K562 (cell line): ENCODE results near the gene PLEKHG5.

ENCODE experiments used
- BCLAF1 ChIP-seq, 2 experiments: fragments of 450-650 bp in 1 of 2; IDR thresholded peaks; 2 replicates each; pipeline ENCODE4 v1.6.1; 2011 to 2017; ENCODE audit warnings: low read depth in 2 of 2, antibody characterized with exemption in 1 of 2, borderline replicate concordance in 1 of 2, low read length in 1 of 2, mild to moderate bottlenecking in 1 of 2, mixed read lengths in 1 of 2; ENCODE audit not compliant: control insufficient read depth in 1 of 2
- CBX8 ChIP-seq: fragments of 200-600 bp; sonication (generic); IDR thresholded peaks from 2 replicates; pipeline ENCODE4 v1.6.1; 2012; ENCODE audit warnings: borderline replicate concordance, mixed run types, low read depth, mild to moderate bottlenecking, moderate library complexity, mixed read lengths, low read length, control low read depth, inconsistent platforms; ENCODE audit not compliant: poor library complexity, severe bottlenecking; ENCODE audit errors: extremely low read depth
- CTCF ChIP-seq, 3 experiments: IDR thresholded peaks in 2 of 3; conservative IDR thresholded peaks in 1 of 3; 2 replicates each; pipeline ENCODE4 v1.5.1; 2011 to 2012; ENCODE audit warnings: low read length in 3 of 3, mild to moderate bottlenecking in 3 of 3, control low read depth in 2 of 3, improper control_type of control experiment in 1 of 3, inconsistent platforms in 1 of 3, low read depth in 1 of 3, mixed read lengths in 1 of 3, moderate library complexity in 1 of 3; ENCODE audit not compliant: insufficient read depth in 2 of 3
- CXXC5 ChIP-seq: fragments of 250-450 bp; sonication (Bioruptor Pico); IDR thresholded peaks from 2 replicates; pipeline ENCODE4 v1.8.0; 2022; ENCODE audit warnings: inconsistent platforms, mild to moderate bottlenecking, moderate library complexity
- ESRRA ChIP-seq: fragments of 450-650 bp; IDR thresholded peaks from 2 replicates; pipeline ENCODE4 v1.6.1; 2014; ENCODE audit warnings: low read depth, mild to moderate bottlenecking, moderate library complexity, borderline replicate concordance
- MCM5 ChIP-seq: fragments of 450-650 bp; IDR thresholded peaks from 2 replicates; pipeline ENCODE4 v1.6.1; 2016; ENCODE audit warnings: low read depth
- NRF1 ChIP-seq, 2 experiments: fragments of 450-650 bp; IDR thresholded peaks in 1 of 2; conservative IDR thresholded peaks in 1 of 2; 2 replicates each; pipeline ENCODE4 v1.6.1; 2014; ENCODE audit warnings: mild to moderate bottlenecking in 2 of 2
- RAD51 ChIP-seq: fragments of 450-650 bp; IDR thresholded peaks from 2 replicates; pipeline ENCODE4 v1.7.1; 2016; ENCODE audit warnings: low read depth, mild to moderate bottlenecking, borderline replicate concordance
- TCFL5 ChIP-seq: fragments of 250-450 bp; sonication (Bioruptor Pico); conservative IDR thresholded peaks from 2 replicates; pipeline ENCODE4 v1.6.1; 2021; ENCODE audit warnings: mild to moderate bottlenecking, moderate library complexity, matching md5 sums
- THRA ChIP-seq: fragments of 450-650 bp; IDR thresholded peaks from 2 replicates; pipeline ENCODE4 v1.6.1; 2017; ENCODE audit warnings: mild to moderate bottlenecking, moderate library complexity
- ZNF165 ChIP-seq: fragments of 250-450 bp; sonication (Bioruptor Pico); IDR thresholded peaks from 2 replicates; pipeline ENCODE4 v1.4.0; 2020; ENCODE audit warnings: borderline replicate concordance

GRCh38 chr1:6490181-6491080 lies 1.0 kb downstream of the PLEKHG5 start:
- TF ChIP-seq CBX8 (no peak), CTCF (IDR thresholded peaks at IDR 0.05 in 2 of 3, conservative IDR thresholded peaks at IDR 0.05 in 1 of 3; ENCODE audit: insufficient read depth in 2 of 3, low read depth in 1 of 3, low read length in 3 of 3) (no peak), NRF1 (conservative IDR thresholded peaks at IDR 0.05 in 1 of 2, IDR thresholded peaks at IDR 0.05 in 1 of 2) (no peak; a peak in 2 of 4 replicates), CXXC5 (CRISPR knock-in tag) (peak; percentile 31; the same call in 1 of the 2 replicates), THRA (no peak), ZNF165 (CRISPR knock-in tag) (no peak), RAD51 (no peak), BCLAF1 (IDR thresholded peaks at IDR 0.05; ENCODE audit: borderline replicate concordance in 1 of 2, control insufficient read depth in 1 of 2, low read depth in 2 of 2, low read length in 1 of 2) (0 out of 4 replicates have a peak, but pooled peaks of 1 of the 2 experiments have one; percentile 78), TCFL5 (CRISPR knock-in tag) (no peak), ESRRA (no peak), MCM5 (no peak)
